Measurements from ENCODE around the gene SLMAP.

GRCh38 chr3:57968501-57968900 lies 212.4 kb downstream of the SLMAP start:
- TF ChIP-seq, protein P1, sequence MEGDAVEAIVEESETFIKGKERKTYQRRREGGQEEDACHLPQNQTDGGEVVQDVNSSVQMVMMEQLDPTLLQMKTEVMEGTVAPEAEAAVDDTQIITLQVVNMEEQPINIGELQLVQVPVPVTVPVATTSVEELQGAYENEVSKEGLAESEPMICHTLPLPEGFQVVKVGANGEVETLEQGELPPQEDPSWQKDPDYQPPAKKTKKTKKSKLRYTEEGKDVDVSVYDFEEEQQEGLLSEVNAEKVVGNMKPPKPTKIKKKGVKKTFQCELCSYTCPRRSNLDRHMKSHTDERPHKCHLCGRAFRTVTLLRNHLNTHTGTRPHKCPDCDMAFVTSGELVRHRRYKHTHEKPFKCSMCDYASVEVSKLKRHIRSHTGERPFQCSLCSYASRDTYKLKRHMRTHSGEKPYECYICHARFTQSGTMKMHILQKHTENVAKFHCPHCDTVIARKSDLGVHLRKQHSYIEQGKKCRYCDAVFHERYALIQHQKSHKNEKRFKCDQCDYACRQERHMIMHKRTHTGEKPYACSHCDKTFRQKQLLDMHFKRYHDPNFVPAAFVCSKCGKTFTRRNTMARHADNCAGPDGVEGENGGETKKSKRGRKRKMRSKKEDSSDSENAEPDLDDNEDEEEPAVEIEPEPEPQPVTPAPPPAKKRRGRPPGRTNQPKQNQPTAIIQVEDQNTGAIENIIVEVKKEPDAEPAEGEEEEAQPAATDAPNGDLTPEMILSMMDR (IDR thresholded peaks at IDR 0.05; ENCODE audit: borderline replicate concordance, extremely low read depth, low read length, poor library complexity, severe bottlenecking), result no peak
- TF ChIP-seq EZH2 (IDR thresholded peaks at IDR 0.05; ENCODE audit: borderline replicate concordance, low read depth, low read length, severe bottlenecking), result no peak
